Neural progenitor cell (in vitro differentiated cells): ENCODE data around the gene FRMD8.

ENCODE experiments used
- EZH2phosphoT487 ChIP-seq: fragments of 200-600 bp; sonication (generic); IDR thresholded peaks from 2 replicates; pipeline ENCODE4 v1.6.1; 2017; ENCODE audit warnings: antibody characterized with exemption
- TF ChIP-seq, protein P1 (sequence below): fragments of 200-600 bp; sonication (generic); IDR thresholded peaks from 2 replicates; pipeline ENCODE4 v1.5.1; 2017; ENCODE audit warnings: antibody characterized with exemption, mild to moderate bottlenecking

DNA sequence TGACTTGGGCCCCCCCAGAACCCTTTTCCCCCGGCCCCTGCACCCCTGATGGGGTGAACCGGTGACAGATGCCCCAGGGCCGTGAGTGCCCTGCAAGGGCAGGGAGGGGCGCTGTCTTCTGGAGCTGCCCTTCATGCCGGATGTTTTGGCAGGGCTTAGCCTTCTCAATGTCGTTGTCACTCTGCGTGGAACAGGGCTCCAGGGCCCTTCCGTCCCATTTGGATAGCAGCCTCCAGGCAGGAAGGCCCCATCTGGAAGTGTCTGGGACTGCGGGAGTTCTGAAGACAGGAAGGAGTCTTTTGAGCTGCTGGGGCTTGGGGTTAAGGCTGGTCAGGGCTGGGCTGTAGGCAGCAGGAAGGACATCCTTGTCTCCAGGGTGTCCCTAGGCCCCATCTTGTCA, 4.6 kb downstream of the FRMD8 start:
- TF ChIP-seq, protein P1, sequence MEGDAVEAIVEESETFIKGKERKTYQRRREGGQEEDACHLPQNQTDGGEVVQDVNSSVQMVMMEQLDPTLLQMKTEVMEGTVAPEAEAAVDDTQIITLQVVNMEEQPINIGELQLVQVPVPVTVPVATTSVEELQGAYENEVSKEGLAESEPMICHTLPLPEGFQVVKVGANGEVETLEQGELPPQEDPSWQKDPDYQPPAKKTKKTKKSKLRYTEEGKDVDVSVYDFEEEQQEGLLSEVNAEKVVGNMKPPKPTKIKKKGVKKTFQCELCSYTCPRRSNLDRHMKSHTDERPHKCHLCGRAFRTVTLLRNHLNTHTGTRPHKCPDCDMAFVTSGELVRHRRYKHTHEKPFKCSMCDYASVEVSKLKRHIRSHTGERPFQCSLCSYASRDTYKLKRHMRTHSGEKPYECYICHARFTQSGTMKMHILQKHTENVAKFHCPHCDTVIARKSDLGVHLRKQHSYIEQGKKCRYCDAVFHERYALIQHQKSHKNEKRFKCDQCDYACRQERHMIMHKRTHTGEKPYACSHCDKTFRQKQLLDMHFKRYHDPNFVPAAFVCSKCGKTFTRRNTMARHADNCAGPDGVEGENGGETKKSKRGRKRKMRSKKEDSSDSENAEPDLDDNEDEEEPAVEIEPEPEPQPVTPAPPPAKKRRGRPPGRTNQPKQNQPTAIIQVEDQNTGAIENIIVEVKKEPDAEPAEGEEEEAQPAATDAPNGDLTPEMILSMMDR: peak; percentile 3
- no peak for TF ChIP-seq EZH2phosphoT487
